Gastroesophageal sphincter (tissue), 4 donors: ENCODE data around the gene PIGU. TPM values are rescaled to one million over a fixed set of nuclear protein-coding genes. Genes with fewer than 3 reads are reported as not detected.
A peak's percentile ranks its signal among the peaks of the same experiment; 100 is the strongest.

Experiments
- ATAC-seq: fragments of 150-250 bp; one replicate; pipeline ENCODE4 v1.9.1; 2016; ENCODE audit warnings: mild to moderate bottlenecking, moderate library complexity
- H3K27ac ChIP-seq, 4 donors: fragments of 200-600 bp; sonication (generic) in 3 of 4; 1 replicate in 3 of 4; 2 replicates in 1 of 4; pipeline ENCODE4 v1.5.1; 2016 to 2019
- H3K27me3 ChIP-seq: fragments of 200-600 bp; sonication (generic); one replicate; pipeline ENCODE4 v1.5.1; 2019
- H3K36me3 ChIP-seq, 2 donors: fragments of 200-600 bp; sonication (generic); one replicate each; pipeline ENCODE4 v1.5.1; 2019; ENCODE audit warnings: control low read depth in 1 of 2
- H3K4me1 ChIP-seq, 3 donors: fragments of 200-600 bp; sonication (generic); 1 replicate in 2 of 3; 2 replicates in 1 of 3; pipeline ENCODE4 v1.5.1; 2016 to 2019; ENCODE audit warnings: control low read depth in 2 of 3
- H3K4me3 ChIP-seq, 2 donors: fragments of 200-600 bp; sonication (generic); one replicate each; pipeline ENCODE4 v1.5.1; 2019; ENCODE audit warnings: mild to moderate bottlenecking in 1 of 2, moderate library complexity in 1 of 2
- H3K9me3 ChIP-seq, 3 donors: fragments of 200-600 bp; sonication (generic); one replicate each; pipeline ENCODE4 v1.5.1; 2017 to 2019; ENCODE audit warnings: control low read depth in 2 of 3
- CTCF ChIP-seq, 4 experiments: fragments of 200-600 bp in 2 of 4; fragments of 450-650 bp in 2 of 4; sonication (generic) in 1 of 4; IDR thresholded peaks; one replicate each; pipeline ENCODE4 v1.5.1; 2017 to 2019; ENCODE audit warnings: antibody characterized with exemption in 4 of 4, mild to moderate bottlenecking in 2 of 4, moderate library complexity in 2 of 4
- EP300 ChIP-seq: sonication (generic); formaldehyde crosslinking; IDR thresholded peaks from one replicate; pipeline ENCODE4 v1.6.1; 2017; ENCODE audit warnings: antibody characterized with exemption, mild to moderate bottlenecking
- POLR2A ChIP-seq, 2 donors: fragments of 450-650 bp; IDR thresholded peaks; one replicate each; pipeline ENCODE4 v1.6.1; 2017; ENCODE audit warnings: antibody characterized with exemption in 2 of 2, mild to moderate bottlenecking in 2 of 2, moderate library complexity in 1 of 2
- POLR2AphosphoS5 ChIP-seq: sonication (generic); formaldehyde crosslinking; IDR thresholded peaks from one replicate; pipeline ENCODE4 v1.6.1; 2017; ENCODE audit warnings: antibody characterized with exemption
- WGBS, 2 donors: methylation state at CpG; one replicate each; pipeline ENCODE4 v1.1.5; 2018; ENCODE audit warnings: low coverage in 1 of 2; 5-methylcytosine and 5-hydroxymethylcytosine counted together
- total RNA-seq, 4 donors: library from RNA; depleted of rRNA; stranded (reverse); fragments of >200 nt; gene quantifications; one replicate each; pipeline ENCODE4 v1.1.0, GENCODE V29; 2016

Gene PIGU
- total RNA-seq, 4 donors from 2014 or later: 5.4 to 11.8 (median 10.8) TPM

DNA sequence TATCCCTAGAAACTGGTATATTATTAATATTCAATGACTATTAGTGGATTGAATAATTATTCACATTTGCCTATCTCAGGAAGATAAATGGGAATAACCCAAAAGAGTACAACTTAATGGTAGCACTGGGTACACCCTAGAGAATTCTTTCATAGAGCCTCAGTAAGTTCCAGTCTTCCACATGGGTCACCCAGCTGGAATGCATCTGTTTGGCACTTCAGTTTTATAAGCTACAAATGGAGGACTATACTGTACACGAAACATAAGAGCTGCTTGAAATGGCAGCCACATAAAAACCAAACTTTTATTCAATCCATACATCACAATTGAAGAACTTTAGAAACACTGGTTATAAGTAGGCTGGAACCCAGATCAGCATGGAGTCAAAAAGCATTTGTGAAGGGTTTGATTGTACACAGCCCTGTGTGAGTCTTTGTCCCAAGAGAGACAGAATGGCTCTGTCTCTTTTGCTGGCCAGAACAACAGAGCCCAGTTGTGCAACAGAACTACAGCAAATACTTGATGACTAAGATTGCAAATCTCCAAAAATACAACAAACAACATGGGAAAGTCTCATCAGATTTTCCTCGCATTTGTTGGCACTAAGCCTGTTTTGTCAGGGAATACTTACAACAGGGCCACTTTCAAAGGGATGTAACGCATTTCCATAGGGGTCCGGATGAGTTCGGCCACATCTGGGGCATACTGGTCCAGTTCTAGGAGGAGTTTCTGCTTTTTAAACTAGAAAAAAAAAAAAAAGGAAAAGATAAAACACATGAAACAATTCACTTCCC is 39.5 kb downstream of the PIGU start:
- Histone ChIP-seq H3K27me3 (no peaks in the 10 kb centered on the region), H3K9me3 (no peaks in the 10 kb centered on the region), H3K4me1 (peaks cover 0 to 6% (median 0%) of the 10 kb centered on the region in 3 donors), H3K4me3 (no peak overlapping the region), H3K36me3 (peaks cover 4 to 41% of the 10 kb centered on the region in 2 donors), H3K27ac (peak overlapping the region; percentile 31 to 75 (median 57))
- WGBS, 2 donors: 46 to 72% methylated on average over 5 of the region's 5 CpGs
- TF ChIP-seq POLR2AphosphoS5: no peak
- no peak for TF ChIP-seq EP300
- no peak for TF ChIP-seq POLR2A (IDR thresholded peaks at IDR 0.05)
- TF ChIP-seq CTCF (IDR thresholded peaks at IDR 0.05): no peak
- peak; percentile 92 for ATAC-seq

DNA sequence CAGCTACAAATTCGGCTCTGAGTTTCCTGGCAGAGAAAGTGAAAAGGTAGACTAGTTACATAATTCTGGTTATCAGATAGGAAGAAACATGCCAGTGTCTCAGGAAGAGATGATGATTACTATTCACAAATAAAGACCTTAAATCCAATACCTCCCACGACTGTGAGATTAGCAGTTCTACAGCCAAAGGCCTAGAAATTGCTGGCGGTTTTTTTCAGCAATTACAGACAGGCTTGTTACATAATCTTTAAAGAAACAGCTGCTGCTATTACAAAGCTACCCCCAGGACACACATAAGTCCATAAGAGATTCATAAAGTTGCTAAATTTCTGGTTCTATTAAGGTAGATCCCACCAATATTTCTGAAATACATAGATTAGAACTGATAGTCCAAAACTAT is 40.2 kb downstream of the PIGU start:
- peaks cover 4 to 44% of the 10 kb centered on the region in 2 donors for H3K36me3 ChIP-seq
- peaks cover 0 to 6% (median 0%) of the 10 kb centered on the region in 3 donors for H3K4me1 ChIP-seq
- H3K27ac ChIP-seq: peak overlapping the region; percentile 25 to 49 (median 44)
- H3K9me3 ChIP-seq: no peaks in the 10 kb centered on the region
- no peaks in the 10 kb centered on the region for H3K27me3 ChIP-seq
- no peak for TF ChIP-seq CTCF (IDR thresholded peaks at IDR 0.05)
- TF ChIP-seq POLR2A (IDR thresholded peaks at IDR 0.05): no peak
- no peak for TF ChIP-seq EP300
- no peak for TF ChIP-seq POLR2AphosphoS5
- WGBS, 2 donors: 39 to 52% methylated on average over 3 of the region's 3 CpGs
- peak; percentile 58 for ATAC-seq
- no peak overlapping the region for H3K4me3 ChIP-seq

- Histone ChIP-seq H3K9me3 (no peaks in the 10 kb centered on the region), H3K27me3 (no peaks in the 10 kb centered on the region), H3K36me3 (peaks cover 4 to 46% of the 10 kb centered on the region in 2 donors), H3K27ac (no peak overlapping the region), H3K4me3 (no peak overlapping the region), H3K4me1 (peaks cover 0 to 6% (median 0%) of the 10 kb centered on the region in 3 donors)
- 50 to 88% methylated on average over 1 to 3 of the region's 3 CpGs for WGBS, 2 donors
- ATAC-seq: no peak
- TF ChIP-seq POLR2AphosphoS5 (no peak), EP300 (no peak), CTCF (IDR thresholded peaks at IDR 0.05) (no peak), POLR2A (IDR thresholded peaks at IDR 0.05) (no peak)
Measured at GRCh38 chr20:34634392-34634791, 42.5 kb downstream of the PIGU start.

DNA sequence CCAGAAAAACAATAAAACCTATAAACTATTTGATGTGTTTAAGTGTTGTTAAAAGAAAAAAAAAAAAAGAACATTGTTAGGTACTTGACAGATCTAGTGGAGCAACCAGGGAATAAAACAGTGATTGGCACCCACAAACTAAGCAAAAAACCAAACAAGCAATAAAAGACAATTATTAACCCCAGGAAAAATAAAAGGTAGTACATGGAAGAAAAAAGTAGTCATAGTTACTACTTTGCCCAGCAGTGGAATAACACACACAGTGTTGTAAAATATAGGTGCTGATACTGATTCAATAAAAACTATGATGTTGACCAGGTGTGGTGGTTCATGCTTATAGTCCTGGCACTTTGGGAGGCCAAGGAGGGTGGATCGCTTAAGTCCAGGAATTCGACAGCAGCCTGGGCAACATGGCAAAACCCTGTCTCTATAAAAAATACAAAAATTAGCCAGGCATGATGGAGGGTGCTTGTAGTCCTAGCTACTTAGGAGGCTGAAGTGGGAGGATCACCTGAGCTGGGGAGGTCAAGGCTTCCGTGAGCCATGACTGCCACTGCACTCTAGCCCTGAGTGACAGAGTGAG is 43.9 kb downstream of the PIGU start:
- TF ChIP-seq EP300 (no peak), POLR2AphosphoS5 (no peak), CTCF (IDR thresholded peaks at IDR 0.05) (no peak), POLR2A (IDR thresholded peaks at IDR 0.05) (no peak)
- Histone ChIP-seq H3K9me3 (no peaks in the 10 kb centered on the region), H3K4me3 (no peak overlapping the region), H3K36me3 (peaks cover 4 to 46% of the 10 kb centered on the region in 2 donors), H3K27me3 (no peaks in the 10 kb centered on the region), H3K27ac (no peak overlapping the region), H3K4me1 (peaks cover 0 to 11% (median 0%) of the 10 kb centered on the region in 3 donors)
- 93 to 100% methylated on average over 1 to 3 of the region's 3 CpGs for WGBS, 2 donors
- no peak for ATAC-seq
